HG03095 (cell line): Measurements from ENCODE around the gene PPM1F.
"Not testable (repeated sequence)": the region's sequence is repeated elsewhere in the genome, so short reads cannot be mapped to it uniquely, and the experiment has no call there.

Source experiments
- ATAC-seq: cut with Tn5 transposase; IDR thresholded peaks from one replicate; pipeline ENCODE4 v1.9.1; 2021; ENCODE audit warnings: moderate library complexity; ENCODE audit not compliant: unreplicated experiment

PPM1F gene

GRCh38 chr22:21921729-21922128, 30.9 kb downstream of the PPM1F start:
- no peak for ATAC-seq

GRCh38 chr22:21921184-21921721, 31.4 kb downstream of the PPM1F start:
- ATAC-seq: no peak

- ATAC-seq: no peak
These were observed 32.1 kb downstream of the PPM1F start for GRCh38 chr22:21920341-21921183.

- no peak for ATAC-seq
These were observed 32.9 kb downstream of the PPM1F start for GRCh38 chr22:21919526-21920307.

- ATAC-seq: no peak
These were observed 34.0 kb downstream of the PPM1F start for GRCh38 chr22:21918466-21919185.

- no peak for ATAC-seq
These were observed 34.7 kb downstream of the PPM1F start for GRCh38 chr22:21917959-21918261.

- ATAC-seq: no peak
These were observed 35.3 kb downstream of the PPM1F start for GRCh38 chr22:21917181-21917958.

- no peak for ATAC-seq
These were observed 36.2 kb downstream of the PPM1F start for GRCh38 chr22:21916309-21916918.

GRCh38 chr22:21915624-21916308, 36.9 kb downstream of the PPM1F start:
- ATAC-seq: no peak

- ATAC-seq: not testable (repeated sequence)
These were observed 38.5 kb downstream of the PPM1F start for GRCh38 chr22:21914033-21914642.

- not testable (repeated sequence) for ATAC-seq
These were observed 42.3 kb downstream of the PPM1F start for GRCh38 chr22:21910367-21910766.

- ATAC-seq: no peak
These were observed 42.8 kb downstream of the PPM1F start for GRCh38 chr22:21909871-21910270.

- ATAC-seq: no peak
These were observed 44.8 kb downstream of the PPM1F start for GRCh38 chr22:21907638-21908522.

- not testable (repeated sequence) for ATAC-seq
These were observed 47.4 kb downstream of the PPM1F start for GRCh38 chr22:21905234-21905633.

GRCh38 chr22:21904250-21904789, 48.3 kb downstream of the PPM1F start:
- no peak for ATAC-seq

GRCh38 chr22:21903283-21903682, 49.4 kb downstream of the PPM1F start:
- ATAC-seq: no peak

- ATAC-seq: no peak
These were observed 50.2 kb downstream of the PPM1F start for GRCh38 chr22:21902296-21903087.
